A673 (cell line): ENCODE data around the gene ABCA10. TPM values are rescaled to one million over a fixed set of nuclear protein-coding genes. Genes with fewer than 3 reads are reported as not detected.

Experiments
- BruUV-seq: library from RNA; stranded (reverse); fragments of 400-500 nt; replicated peaks from 2 replicates; lab custom pipeline; 2021; lab: Mats Ljungman, UMichigan
- CTCF ChIA-PET: fragments of 300-600 bp; sonication (Branson Sonifier 250); formaldehyde crosslinking; loops from one replicate; lab custom pipeline; 2022; ENCODE audit warnings: antibody characterized with exemption; lab: Charles Lee
- POLR2A ChIA-PET: fragments of 300-600 bp; sonication (Branson Sonifier 250); formaldehyde crosslinking; loops from one replicate; lab custom pipeline; 2022; ENCODE audit warnings: antibody characterized with exemption; ENCODE audit not compliant: low non-redundant PET; lab: Charles Lee
- DNase-seq: peaks from one replicate; pipeline ENCODE4 v3.0.0-alpha.2; 2015; ENCODE audit warnings: low spot score
- H3K27ac ChIP-seq: fragments of 200-600 bp; sonication (generic); 2 replicates; pipeline ENCODE4 v1.5.1; 2016; ENCODE audit warnings: mixed run types, low read depth, mild to moderate bottlenecking, mixed read lengths, antibody characterized with exemption, low read length; ENCODE audit not compliant: poor library complexity, severe bottlenecking
- H3K27me3 ChIP-seq: fragments of 200-600 bp; sonication (generic); replicated peaks from 2 replicates; pipeline ENCODE4 v1.6.1; 2017; ENCODE audit warnings: mixed run types, low read depth, mild to moderate bottlenecking, mixed read lengths, antibody characterized with exemption, low read length; ENCODE audit not compliant: insufficient read depth, poor library complexity
- H3K36me3 ChIP-seq: fragments of 200-600 bp; sonication (generic); 2 replicates; pipeline ENCODE4 v1.6.1; 2016; ENCODE audit warnings: mixed run types, mild to moderate bottlenecking, mixed read lengths, antibody characterized with exemption, low read length; ENCODE audit not compliant: insufficient read depth, poor library complexity, severe bottlenecking
- H3K4me1 ChIP-seq: fragments of 200-600 bp; sonication (generic); 2 replicates; pipeline ENCODE4 v1.6.1; 2017; ENCODE audit warnings: mixed run types, mild to moderate bottlenecking, mixed read lengths, antibody characterized with exemption, low read length; ENCODE audit not compliant: insufficient read depth, poor library complexity, severe bottlenecking
- H3K4me3 ChIP-seq: fragments of 200-600 bp; sonication (generic); 2 replicates; pipeline ENCODE4 v1.5.1; 2016; ENCODE audit warnings: low read depth, mixed run types, mild to moderate bottlenecking, mixed read lengths, low read length; ENCODE audit not compliant: poor library complexity, severe bottlenecking
- H3K9me3 ChIP-seq: fragments of 200-600 bp; sonication (generic); 2 replicates; pipeline ENCODE4 v1.6.1; 2016; ENCODE audit warnings: mixed run types, low read depth, mild to moderate bottlenecking, mixed read lengths, antibody characterized with exemption, low read length; ENCODE audit not compliant: poor library complexity, severe bottlenecking
- CTCF ChIP-seq: fragments of 300-800, 200-600 bp; sonication (generic); conservative IDR thresholded peaks from 2 replicates; pipeline ENCODE4 v1.5.1; 2017; ENCODE audit warnings: low read depth, mild to moderate bottlenecking, antibody characterized with exemption, low read length, moderate library complexity, mixed read lengths
- EZH2 ChIP-seq: fragments of 200-600 bp; sonication (generic); IDR thresholded peaks from 2 replicates; pipeline ENCODE4 v1.6.1; 2017; ENCODE audit warnings: borderline replicate concordance, low read depth, mild to moderate bottlenecking, mixed read lengths, antibody characterized with exemption, low read length; ENCODE audit not compliant: poor library complexity, severe bottlenecking
- intact Hi-C: fragments of 100-400 bp; cut with micrococcal nuclease; formaldehyde crosslinking; loops from one replicate; pipeline ENCODE4 v1.10.0; 2022; ENCODE audit not compliant: unreplicated experiment
- microRNA-seq: library from miRNA; unstranded; fragments of <30 nt; microRNA quantifications from one replicate; pipeline ENCODE4 v1.2.0, GENCODE V29; 2021
- total RNA-seq: library from RNA; stranded (reverse); gene quantifications from 2 replicates; pipeline ENCODE4 v1.2.3, GENCODE V29; 2021

Gene ABCA10
- total RNA-seq, 1 experiment from 2014 or later, result 0.47 TPM

- intact Hi-C loops, result no loop called here
- CTCF ChIA-PET, result no interaction called here
These were observed 122.5 kb downstream of the ABCA10 start for GRCh38 chr17:69105907-69106730.

GRCh38 chr17:69103557-69104233 lies 124.9 kb downstream of the ABCA10 start:
- Histone ChIP-seq H3K4me3 (no peak overlapping the region), H3K27me3 (no peaks in the 10 kb centered on the region), H3K27ac (no peak overlapping the region), H3K36me3 (no peaks in the 10 kb centered on the region), H3K4me1 (no peaks in the 10 kb centered on the region), H3K9me3 (no peaks in the 10 kb centered on the region)
- ChIA-PET POLR2A (no interaction called here), CTCF (no interaction called here)
- TF ChIP-seq CTCF (no peak), EZH2 (no peak)
- DNase-seq, result no peak
- BruUV-seq, result no TSS peak
- intact Hi-C loops, result no loop called here

More at GRCh38 chr17:69105907-69106730, 122.5 kb downstream of the ABCA10 start:
- no peak for DNase-seq
- no peaks in the 10 kb centered on the region for H3K9me3 ChIP-seq
- H3K27ac ChIP-seq, result no peak overlapping the region
- H3K27me3 ChIP-seq, result no peaks in the 10 kb centered on the region
- no TSS peak for BruUV-seq
- TF ChIP-seq CTCF, result no peak
- no peak for TF ChIP-seq EZH2
- no peaks in the 10 kb centered on the region for H3K4me1 ChIP-seq
- no peak overlapping the region for H3K4me3 ChIP-seq
- POLR2A ChIA-PET, result no interaction called here
- no peaks in the 10 kb centered on the region for H3K36me3 ChIP-seq

GRCh38 chr17:69098625-69099024 lies 130.0 kb downstream of the ABCA10 start:
- Histone ChIP-seq H3K27ac (no peak overlapping the region), H3K27me3 (no peaks in the 10 kb centered on the region), H3K9me3 (no peaks in the 10 kb centered on the region), H3K4me1 (no peaks in the 10 kb centered on the region), H3K4me3 (no peak overlapping the region), H3K36me3 (no peaks in the 10 kb centered on the region)
- POLR2A ChIA-PET, result no interaction called here
- CTCF ChIA-PET, result no interaction called here
- TF ChIP-seq EZH2 (no peak), CTCF (no peak)
- intact Hi-C loops, result no loop called here
- BruUV-seq, result no TSS peak
- no peak for DNase-seq

Small RNAs within 50 kb of the gene (microRNA-seq; reads per million reads assigned to microRNA genes)
- not detected for gene MIR4524A
- not detected for gene MIR4524B

Other genes starting within 250 kb of the ABCA10 start
- gene ABCA9, start 167.9 kb downstream of the ABCA10 start, total RNA-seq, result 1.4 and 2.1 TPM in 2 replicates
- gene ABCA6, start 86.9 kb downstream of the ABCA10 start, total RNA-seq, result 2.1 and 3.5 TPM in 2 replicates
- gene ABCA5, start 98.3 kb upstream of the ABCA10 start, total RNA-seq, result 11.7 and 14.7 TPM in 2 replicates
- 14.1 and 20.7 TPM in 2 replicates for gene MAP2K6, start 185.9 kb upstream of the ABCA10 start, total RNA-seq